ENCODE data around the gene MAGI3.

GRCh38 chr1:113663165-113663951 lies 273.0 kb downstream of the MAGI3 start:
- TF ChIP-seq EP300 (IDR thresholded peaks at IDR 0.05): no peak
- TF ChIP-seq CTCF (IDR thresholded peaks at IDR 0.05): no peak
- no peak for TF ChIP-seq POLR2AphosphoS5 (IDR thresholded peaks at IDR 0.05)

Data from stomach (tissue), 4 donors.